DOHH2 (cell line): ENCODE results near the gene NYAP2.

Experiments used
- H3F3A ChIP-seq: fragments of 200-600 bp; sonication (generic), shearing (Covaris generic); 2 replicates; pipeline ENCODE4 v1.6.0; 2016; ENCODE audit warnings: antibody characterized with exemption, mild to moderate bottlenecking; ENCODE audit not compliant: control insufficient read depth, insufficient read depth
- H3K27ac ChIP-seq: fragments of 200-600 bp; sonication (generic); 2 replicates; pipeline ENCODE4 v1.5.1; 2014; ENCODE audit warnings: low read depth, mild to moderate bottlenecking, low read length, moderate library complexity
- H3K27me3 ChIP-seq: fragments of 200-600 bp; sonication (generic); 2 replicates; pipeline ENCODE4 v1.6.1; 2014; ENCODE audit warnings: mild to moderate bottlenecking, low read length, mixed read lengths; ENCODE audit not compliant: control insufficient read depth
- H3K36me3 ChIP-seq: fragments of 200-600 bp; sonication (generic); 2 replicates; pipeline ENCODE4 v1.6.1; 2014; ENCODE audit warnings: mild to moderate bottlenecking, low read length, moderate library complexity, mixed read lengths; ENCODE audit not compliant: control insufficient read depth
- H3K4me1 ChIP-seq: fragments of 200-600 bp; sonication (generic); 2 replicates; pipeline ENCODE4 v1.6.1; 2014; ENCODE audit warnings: mild to moderate bottlenecking, low read length, mixed read lengths; ENCODE audit not compliant: control insufficient read depth
- H3K4me2 ChIP-seq: fragments of 200-600 bp; sonication (generic); 2 replicates; pipeline ENCODE4 v1.6.0; 2014; ENCODE audit warnings: mild to moderate bottlenecking, low read length, moderate library complexity
- H3K4me3 ChIP-seq: fragments of 200-600 bp; sonication (generic); 2 replicates; pipeline ENCODE4 v1.5.1; 2014; ENCODE audit warnings: mild to moderate bottlenecking, low read length, mixed read lengths
- H3K79me2 ChIP-seq: fragments of 200-600 bp; sonication (generic); 2 replicates; pipeline ENCODE4 v1.6.1; 2014; ENCODE audit warnings: mild to moderate bottlenecking, low read length, mixed read lengths; ENCODE audit not compliant: control insufficient read depth
- H3K9me2 ChIP-seq: fragments of 200-600 bp; sonication (generic); replicated peaks from 2 replicates; pipeline ENCODE4 v1.6.1; 2014; ENCODE audit warnings: mild to moderate bottlenecking, low read length, mixed read lengths; ENCODE audit not compliant: control insufficient read depth
- H3K9me3 ChIP-seq: fragments of 200-600 bp; sonication (generic); 2 replicates; pipeline ENCODE4 v1.6.1; 2014; ENCODE audit warnings: antibody characterized with exemption, low read length, mixed read lengths; ENCODE audit not compliant: control insufficient read depth, insufficient read depth
- H4K20me1 ChIP-seq: fragments of 200-600 bp; sonication (generic); 2 replicates; pipeline ENCODE4 v1.6.0; 2014; ENCODE audit warnings: low read depth, mild to moderate bottlenecking, antibody characterized with exemption, low read length, moderate library complexity; ENCODE audit not compliant: control insufficient read depth, insufficient read depth
- EZH2phosphoT487 ChIP-seq: fragments of 200-600 bp; sonication (generic); IDR thresholded peaks from 2 replicates; pipeline ENCODE4 v1.6.1; 2017; ENCODE audit warnings: borderline replicate concordance, mild to moderate bottlenecking, antibody characterized with exemption, low read length, moderate library complexity, mixed read lengths
- TF ChIP-seq, protein P1 (sequence below): fragments of 200-600 bp; sonication (generic); IDR thresholded peaks from one replicate; pipeline ENCODE4 v1.5.1; 2014; ENCODE audit warnings: antibody characterized with exemption, mild to moderate bottlenecking, low read depth, low read length; ENCODE audit not compliant: poor library complexity, severe bottlenecking

Gene NYAP2

DNA sequence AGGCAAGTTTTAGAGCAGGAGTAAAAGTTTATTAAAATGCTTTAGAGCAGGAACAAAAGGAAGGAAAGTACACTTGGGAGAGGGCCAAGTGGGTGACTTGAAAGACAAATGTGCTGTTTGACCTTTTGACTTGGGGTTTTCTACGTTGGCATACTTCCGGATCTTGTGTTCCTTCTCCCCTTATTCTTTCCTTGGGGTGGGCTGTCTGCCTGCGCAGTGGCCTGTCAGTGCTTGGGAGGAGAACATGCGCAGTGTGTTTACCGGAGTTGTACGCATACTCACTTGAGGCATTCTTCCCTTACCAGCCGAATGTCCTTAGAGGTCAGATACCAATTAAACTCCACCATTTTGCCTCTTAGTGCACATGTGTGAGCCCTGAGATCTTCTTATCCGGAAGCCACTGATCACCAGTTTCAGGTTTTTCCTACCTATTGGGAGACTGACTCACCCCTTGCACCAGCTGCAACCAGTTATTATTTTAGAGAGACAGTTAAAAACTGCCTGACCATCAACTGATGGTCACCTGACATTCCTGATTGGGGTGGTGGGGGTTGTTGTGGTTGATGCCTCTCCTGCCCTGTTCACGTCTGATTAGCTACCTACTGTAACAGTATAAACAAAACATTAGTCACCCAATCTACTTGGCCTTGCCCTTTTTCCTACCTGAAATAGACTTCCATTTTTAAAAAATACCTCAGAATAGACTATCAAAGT is 67.5 kb downstream of the NYAP2 start:
- Histone ChIP-seq H3K4me1 (no peaks in the 10 kb centered on the region), H3F3A (no peaks in the 10 kb centered on the region), H3K27ac (no peak overlapping the region), H3K4me3 (no peak overlapping the region), H3K4me2 (no peak overlapping the region), H3K36me3 (no peaks in the 10 kb centered on the region), H3K79me2 (no peaks in the 10 kb centered on the region), H4K20me1 (no peaks in the 10 kb centered on the region), H3K9me2 (no peaks in the 10 kb centered on the region), H3K9me3 (no peaks in the 10 kb centered on the region), H3K27me3 (no peaks in the 10 kb centered on the region)
- no peak for TF ChIP-seq EZH2phosphoT487
- TF ChIP-seq, protein P1, sequence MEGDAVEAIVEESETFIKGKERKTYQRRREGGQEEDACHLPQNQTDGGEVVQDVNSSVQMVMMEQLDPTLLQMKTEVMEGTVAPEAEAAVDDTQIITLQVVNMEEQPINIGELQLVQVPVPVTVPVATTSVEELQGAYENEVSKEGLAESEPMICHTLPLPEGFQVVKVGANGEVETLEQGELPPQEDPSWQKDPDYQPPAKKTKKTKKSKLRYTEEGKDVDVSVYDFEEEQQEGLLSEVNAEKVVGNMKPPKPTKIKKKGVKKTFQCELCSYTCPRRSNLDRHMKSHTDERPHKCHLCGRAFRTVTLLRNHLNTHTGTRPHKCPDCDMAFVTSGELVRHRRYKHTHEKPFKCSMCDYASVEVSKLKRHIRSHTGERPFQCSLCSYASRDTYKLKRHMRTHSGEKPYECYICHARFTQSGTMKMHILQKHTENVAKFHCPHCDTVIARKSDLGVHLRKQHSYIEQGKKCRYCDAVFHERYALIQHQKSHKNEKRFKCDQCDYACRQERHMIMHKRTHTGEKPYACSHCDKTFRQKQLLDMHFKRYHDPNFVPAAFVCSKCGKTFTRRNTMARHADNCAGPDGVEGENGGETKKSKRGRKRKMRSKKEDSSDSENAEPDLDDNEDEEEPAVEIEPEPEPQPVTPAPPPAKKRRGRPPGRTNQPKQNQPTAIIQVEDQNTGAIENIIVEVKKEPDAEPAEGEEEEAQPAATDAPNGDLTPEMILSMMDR = no peak

DNA sequence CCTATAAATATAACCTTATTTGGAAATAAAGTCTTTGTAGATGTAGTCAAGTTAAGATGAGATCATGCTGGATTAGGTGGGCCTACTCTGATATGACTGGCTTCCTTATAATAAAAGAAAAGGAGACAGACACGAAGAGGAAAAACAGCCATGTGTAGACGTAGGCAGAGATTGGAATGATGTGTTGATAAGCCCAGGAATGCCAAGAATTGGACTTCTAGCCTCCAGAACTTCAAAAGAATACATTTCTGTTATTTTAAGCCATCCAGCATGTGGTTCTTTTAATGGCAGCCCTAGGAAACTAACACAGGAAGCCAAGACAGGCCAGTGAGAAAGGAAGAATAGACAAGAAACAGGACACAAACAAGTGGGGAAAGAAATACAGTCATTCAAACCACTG is 68.6 kb downstream of the NYAP2 start:
- no peaks in the 10 kb centered on the region for H3K27me3 ChIP-seq
- no peaks in the 10 kb centered on the region for H3K9me3 ChIP-seq
- H3K4me3 ChIP-seq = no peak overlapping the region
- no peak for TF ChIP-seq EZH2phosphoT487
- TF ChIP-seq, protein P1 = no peak
- no peaks in the 10 kb centered on the region for H3K4me1 ChIP-seq
- H3K9me2 ChIP-seq = no peaks in the 10 kb centered on the region
- H3F3A ChIP-seq = no peaks in the 10 kb centered on the region
- H4K20me1 ChIP-seq = no peaks in the 10 kb centered on the region
- no peaks in the 10 kb centered on the region for H3K36me3 ChIP-seq
- no peak overlapping the region for H3K27ac ChIP-seq
- no peak overlapping the region for H3K4me2 ChIP-seq
- H3K79me2 ChIP-seq = no peaks in the 10 kb centered on the region

GRCh38 chr2:225471039-225471438 is 71.5 kb downstream of the NYAP2 start:
- Histone ChIP-seq H3K9me2 (no peaks in the 10 kb centered on the region), H3K4me2 (no peak overlapping the region), H3K27me3 (no peaks in the 10 kb centered on the region), H3F3A (no peaks in the 10 kb centered on the region), H3K4me3 (no peak overlapping the region), H4K20me1 (no peaks in the 10 kb centered on the region), H3K36me3 (no peaks in the 10 kb centered on the region), H3K79me2 (no peaks in the 10 kb centered on the region), H3K4me1 (no peaks in the 10 kb centered on the region), H3K27ac (no peak overlapping the region), H3K9me3 (no peaks in the 10 kb centered on the region)
- TF ChIP-seq, protein P1 = no peak
- no peak for TF ChIP-seq EZH2phosphoT487
